Gastroesophageal sphincter (tissue), 4 donors: ENCODE results near the gene KCNIP4. TPM values are rescaled to one million over a fixed set of nuclear protein-coding genes. Genes with fewer than 3 reads are reported as not detected.

ENCODE experiments used
- ATAC-seq: fragments of 150-250 bp; one replicate; pipeline ENCODE4 v1.9.1; 2016; ENCODE audit warnings: mild to moderate bottlenecking, moderate library complexity
- H3K27ac ChIP-seq, 4 donors: fragments of 200-600 bp; sonication (generic) in 3 of 4; 1 replicate in 3 of 4; 2 replicates in 1 of 4; pipeline ENCODE4 v1.5.1; 2016 to 2019
- H3K27me3 ChIP-seq: fragments of 200-600 bp; sonication (generic); one replicate; pipeline ENCODE4 v1.5.1; 2019
- H3K36me3 ChIP-seq, 2 donors: fragments of 200-600 bp; sonication (generic); one replicate each; pipeline ENCODE4 v1.5.1; 2019; ENCODE audit warnings: control low read depth in 1 of 2
- H3K4me1 ChIP-seq, 3 donors: fragments of 200-600 bp; sonication (generic); 1 replicate in 2 of 3; 2 replicates in 1 of 3; pipeline ENCODE4 v1.5.1; 2016 to 2019; ENCODE audit warnings: control low read depth in 2 of 3
- H3K4me3 ChIP-seq, 2 donors: fragments of 200-600 bp; sonication (generic); one replicate each; pipeline ENCODE4 v1.5.1; 2019; ENCODE audit warnings: mild to moderate bottlenecking in 1 of 2, moderate library complexity in 1 of 2
- H3K9me3 ChIP-seq, 3 donors: fragments of 200-600 bp; sonication (generic); one replicate each; pipeline ENCODE4 v1.5.1; 2017 to 2019; ENCODE audit warnings: control low read depth in 2 of 3
- CTCF ChIP-seq, 4 experiments: fragments of 200-600 bp in 2 of 4; fragments of 450-650 bp in 2 of 4; sonication (generic) in 1 of 4; IDR thresholded peaks; one replicate each; pipeline ENCODE4 v1.5.1; 2017 to 2019; ENCODE audit warnings: antibody characterized with exemption in 4 of 4, mild to moderate bottlenecking in 2 of 4, moderate library complexity in 2 of 4
- EP300 ChIP-seq: sonication (generic); formaldehyde crosslinking; IDR thresholded peaks from one replicate; pipeline ENCODE4 v1.6.1; 2017; ENCODE audit warnings: antibody characterized with exemption, mild to moderate bottlenecking
- POLR2A ChIP-seq, 2 donors: fragments of 450-650 bp; IDR thresholded peaks; one replicate each; pipeline ENCODE4 v1.6.1; 2017; ENCODE audit warnings: antibody characterized with exemption in 2 of 2, mild to moderate bottlenecking in 2 of 2, moderate library complexity in 1 of 2
- POLR2AphosphoS5 ChIP-seq: sonication (generic); formaldehyde crosslinking; IDR thresholded peaks from one replicate; pipeline ENCODE4 v1.6.1; 2017; ENCODE audit warnings: antibody characterized with exemption
- WGBS, 2 donors: methylation state at CpG; one replicate each; pipeline ENCODE4 v1.1.5; 2018; ENCODE audit warnings: low coverage in 1 of 2; 5-methylcytosine and 5-hydroxymethylcytosine counted together
- total RNA-seq, 4 donors: library from RNA; depleted of rRNA; stranded (reverse); fragments of >200 nt; gene quantifications; one replicate each; pipeline ENCODE4 v1.1.0, GENCODE V29; 2016

KCNIP4 gene
- total RNA-seq, 4 donors from 2014 or later: 0.23 to 0.59 (median 0.54) TPM; not detected in 1

- no peak overlapping the region for H3K27ac ChIP-seq
- H3K4me3 ChIP-seq: no peak overlapping the region
- H3K4me1 ChIP-seq: peaks cover 0 to 4% (median 0%) of the 10 kb centered on the region in 3 donors
- 79 to 100% methylated on average over 1 to 3 of the region's 3 CpGs for WGBS, 2 donors
- TF ChIP-seq POLR2AphosphoS5 (no peak), POLR2A (IDR thresholded peaks at IDR 0.05) (no peak), CTCF (IDR thresholded peaks at IDR 0.05) (no peak), EP300 (no peak)
- H3K36me3 ChIP-seq: no peaks in the 10 kb centered on the region
- H3K27me3 ChIP-seq: no peaks in the 10 kb centered on the region
- H3K9me3 ChIP-seq: no peaks in the 10 kb centered on the region
- no peak for ATAC-seq
Measured at GRCh38 chr4:20682853-20683252, 1265.7 kb downstream of the KCNIP4 start.

- TF ChIP-seq POLR2A (IDR thresholded peaks at IDR 0.05) (no peak), POLR2AphosphoS5 (peak; percentile 26)
- Histone ChIP-seq H3K27ac (no peak overlapping the region), H3K36me3 (no peaks in the 10 kb centered on the region), H3K27me3 (no peaks in the 10 kb centered on the region), H3K4me1 (peaks cover 0 to 9% (median 0%) of the 10 kb centered on the region in 3 donors), H3K9me3 (no peaks in the 10 kb centered on the region), H3K4me3 (no peak overlapping the region)
- peak; percentile 74 for ATAC-seq
- 17 to 38% methylated on average over 1 of the region's 1 CpG for WGBS, 2 donors
Measured at GRCh38 chr4:20681271-20681670, 1267.3 kb downstream of the KCNIP4 start.

GRCh38 chr4:20680736-20681135 lies 1267.8 kb downstream of the KCNIP4 start:
- peaks cover 0 to 9% (median 0%) of the 10 kb centered on the region in 3 donors for H3K4me1 ChIP-seq
- no peaks in the 10 kb centered on the region for H3K36me3 ChIP-seq
- no peaks in the 10 kb centered on the region for H3K27me3 ChIP-seq
- no peaks in the 10 kb centered on the region for H3K9me3 ChIP-seq
- H3K4me3 ChIP-seq: no peak overlapping the region
- no peak overlapping the region for H3K27ac ChIP-seq
- 29 to 64% methylated on average over 1 of the region's 1 CpG for WGBS, 2 donors
- TF ChIP-seq EP300 (no peak), POLR2AphosphoS5 (no peak), CTCF (IDR thresholded peaks at IDR 0.05) (no peak), POLR2A (IDR thresholded peaks at IDR 0.05) (no peak)
- ATAC-seq: no peak

GRCh38 chr4:20679951-20680350 lies 1268.6 kb downstream of the KCNIP4 start:
- Histone ChIP-seq H3K27me3 (no peaks in the 10 kb centered on the region), H3K9me3 (no peaks in the 10 kb centered on the region), H3K27ac (no peak overlapping the region), H3K4me3 (no peak overlapping the region), H3K36me3 (no peaks in the 10 kb centered on the region), H3K4me1 (peaks cover 0 to 9% (median 0%) of the 10 kb centered on the region in 3 donors)
- 63 to 64% methylated on average over 1 of the region's 1 CpG for WGBS, 2 donors
- no peak for ATAC-seq
- no peak for TF ChIP-seq CTCF (IDR thresholded peaks at IDR 0.05)
- no peak for TF ChIP-seq POLR2AphosphoS5
- TF ChIP-seq POLR2A (IDR thresholded peaks at IDR 0.05): no peak
- TF ChIP-seq EP300: no peak
